Activated naive CD4-positive, alpha-beta T cell treated with anti-CD3 and anti-CD28 coated beads, Interleukin-2, amount 50 U/mL, for 24 hours (primary cell): Measurements from ENCODE around the gene SRSF2.
"Not testable (repeated sequence)": the region's sequence is repeated elsewhere in the genome, so short reads cannot be mapped to it uniquely, and the experiment has no call there.

Experiments used
- H3K27ac Mint-ChIP-seq: one replicate; pipeline ENCODE4 v1.8.0; 2021; ENCODE audit warnings: mild to moderate bottlenecking, mixed read lengths
- H3K27me3 Mint-ChIP-seq: one replicate; pipeline ENCODE4 v1.8.0; 2021; ENCODE audit warnings: mixed read lengths
- H3K36me3 Mint-ChIP-seq: one replicate; pipeline ENCODE4 v1.8.0; 2021; ENCODE audit warnings: mixed read lengths
- H3K4me1 Mint-ChIP-seq: one replicate; pipeline ENCODE4 v1.8.0; 2021; ENCODE audit warnings: mixed read lengths
- H3K4me3 Mint-ChIP-seq: one replicate; pipeline ENCODE4 v1.8.0; 2021; ENCODE audit warnings: mild to moderate bottlenecking, mixed read lengths
- H3K9me3 Mint-ChIP-seq: one replicate; pipeline ENCODE4 v1.8.0; 2021; ENCODE audit warnings: mixed read lengths

SRSF2 gene

DNA sequence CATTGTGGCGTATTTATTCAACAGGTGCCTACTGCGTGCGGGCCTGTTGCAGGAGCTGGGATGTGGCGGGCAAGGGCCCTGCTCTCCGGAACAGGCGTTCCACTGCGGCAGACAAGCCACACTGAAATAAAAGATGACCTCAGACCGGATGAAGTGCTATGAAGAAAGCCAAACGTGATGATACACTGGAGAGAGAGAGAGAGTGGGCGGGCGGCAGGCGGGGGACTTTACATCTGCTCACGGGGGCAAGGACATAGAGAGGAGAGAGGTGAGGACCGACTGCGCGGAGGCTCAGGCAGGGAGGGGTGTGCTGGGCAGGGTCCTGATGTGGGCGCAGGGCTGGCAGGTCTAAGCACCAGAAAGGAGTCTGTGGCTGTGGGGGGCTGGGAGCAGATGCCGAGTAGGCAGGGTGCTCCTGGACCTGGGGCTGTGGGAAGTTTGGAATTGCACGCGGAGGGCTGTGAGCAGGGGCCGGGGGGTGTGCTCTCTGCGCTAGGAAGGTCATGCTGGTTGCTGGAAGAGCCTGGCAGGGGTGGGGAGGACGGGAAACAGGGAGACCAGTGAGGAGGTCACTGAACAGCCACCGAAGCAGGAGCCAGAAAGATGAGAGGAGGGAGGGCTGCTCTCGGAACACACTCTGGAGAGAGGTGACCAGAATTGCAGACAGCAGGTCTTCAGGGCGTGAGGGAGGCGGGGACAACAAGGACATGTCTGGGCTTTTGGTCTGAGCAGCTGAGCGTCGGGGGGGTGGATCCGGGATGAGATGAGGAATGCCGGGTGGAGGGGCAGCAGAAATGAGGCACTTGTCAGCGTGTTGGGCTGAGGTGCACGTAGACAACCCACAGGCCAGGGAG, 36.3 kb downstream of the SRSF2 start:
- H3K4me3 Mint-ChIP-seq, result peak overlapping the region; percentile 33

DNA sequence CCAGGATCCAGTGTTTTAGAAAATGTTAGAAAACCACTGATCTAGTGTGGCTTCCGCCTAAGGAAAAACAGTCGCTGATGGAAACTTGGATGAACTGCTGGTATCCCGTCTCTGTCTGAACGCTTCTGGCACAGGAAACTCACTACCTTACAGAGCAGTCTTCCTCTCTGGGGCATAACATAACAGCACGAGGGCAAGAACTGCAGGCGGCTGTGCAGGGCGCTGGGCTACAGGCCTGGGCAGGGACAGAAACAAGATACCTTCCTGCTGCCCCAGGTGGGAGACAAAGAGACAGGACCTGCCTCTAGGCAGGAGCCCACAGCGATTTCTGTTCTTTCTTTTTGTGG, 36.9 kb downstream of the SRSF2 start:
- Mint-ChIP-seq H3K36me3 (no peaks in the 10 kb centered on the region), H3K4me1 (no peaks in the 10 kb centered on the region), H3K27ac (no peak overlapping the region), H3K27me3 (no peaks in the 10 kb centered on the region), H3K4me3 (no peak overlapping the region), H3K9me3 (no peaks in the 10 kb centered on the region)

More for the DNA sequence above, 36.3 kb downstream of the SRSF2 start:
- H3K36me3 Mint-ChIP-seq, result no peaks in the 10 kb centered on the region
- peak overlapping the region; percentile 46 for H3K27ac Mint-ChIP-seq
- H3K9me3 Mint-ChIP-seq, result no peaks in the 10 kb centered on the region
- H3K27me3 Mint-ChIP-seq, result no peaks in the 10 kb centered on the region
- no peaks in the 10 kb centered on the region for H3K4me1 Mint-ChIP-seq

DNA sequence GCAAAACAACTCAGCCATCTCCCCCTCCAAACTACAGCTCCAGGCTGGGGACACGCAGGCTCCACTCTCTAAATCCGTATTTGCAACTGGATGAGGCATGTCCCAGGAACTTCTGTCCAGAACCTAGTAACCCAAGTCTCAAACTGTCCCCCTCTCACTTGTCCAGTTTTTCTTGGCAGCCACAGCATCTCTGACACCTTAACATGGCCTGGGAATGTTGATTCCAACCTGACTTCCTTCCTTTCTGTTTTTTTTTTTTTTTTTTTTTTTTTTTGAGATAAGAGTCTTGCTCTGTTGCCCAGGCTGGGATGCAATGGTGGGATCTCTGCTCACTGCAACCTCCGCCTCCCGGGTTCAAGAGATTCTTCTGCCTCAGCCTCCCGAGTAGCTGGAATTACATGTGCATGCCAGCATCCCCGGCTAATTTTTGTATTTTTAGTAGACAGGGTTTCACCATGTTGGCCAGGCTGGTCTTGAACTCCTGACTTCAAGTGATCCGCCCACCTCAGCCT, 38.6 kb downstream of the SRSF2 start:
- not testable (repeated sequence) for H3K9me3 Mint-ChIP-seq, H3K27ac Mint-ChIP-seq, H3K27me3 Mint-ChIP-seq, H3K4me1 Mint-ChIP-seq, H3K4me3 Mint-ChIP-seq, H3K36me3 Mint-ChIP-seq

DNA sequence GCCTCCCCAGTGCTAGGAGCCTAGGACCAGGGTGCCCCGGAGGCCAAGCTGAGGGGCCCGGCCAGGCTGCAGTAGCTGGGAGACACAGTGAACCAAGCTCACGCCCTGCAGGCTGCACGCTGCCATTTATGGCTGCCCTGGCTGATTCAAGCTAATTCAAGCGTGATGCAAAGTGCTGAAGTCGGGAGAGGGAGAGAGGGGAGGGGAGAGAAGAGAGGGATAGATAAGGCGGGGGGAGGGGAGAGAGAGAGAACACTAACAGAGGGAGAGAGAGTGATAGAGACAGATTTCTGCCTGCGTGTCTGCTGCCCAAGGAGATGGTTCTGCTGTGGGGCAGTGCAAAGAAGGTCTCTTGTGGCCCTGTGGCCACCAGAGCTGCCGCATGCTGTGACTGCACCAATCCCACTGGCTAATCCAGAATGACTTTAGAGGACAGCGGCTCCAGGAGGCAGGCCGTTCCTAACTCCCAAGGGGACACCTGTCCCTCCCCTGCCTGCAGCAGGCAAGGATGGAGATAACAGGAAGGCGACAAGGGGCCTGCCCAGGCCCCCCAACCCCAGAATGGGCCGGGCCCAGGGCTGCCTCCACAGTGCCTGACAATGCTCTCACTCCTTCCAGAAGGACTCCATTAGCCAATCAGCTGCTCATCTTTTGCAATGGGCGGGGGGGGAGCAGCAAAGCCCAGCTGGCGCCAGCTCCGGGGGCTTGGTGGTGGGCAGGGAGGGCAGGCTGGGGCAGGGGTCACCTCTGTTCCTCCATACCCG, 39.2 kb downstream of the SRSF2 start:
- Mint-ChIP-seq H3K4me1 (no peaks in the 10 kb centered on the region), H3K36me3 (no peaks in the 10 kb centered on the region), H3K4me3 (no peak overlapping the region), H3K27ac (no peak overlapping the region), H3K9me3 (no peaks in the 10 kb centered on the region), H3K27me3 (no peaks in the 10 kb centered on the region)

DNA sequence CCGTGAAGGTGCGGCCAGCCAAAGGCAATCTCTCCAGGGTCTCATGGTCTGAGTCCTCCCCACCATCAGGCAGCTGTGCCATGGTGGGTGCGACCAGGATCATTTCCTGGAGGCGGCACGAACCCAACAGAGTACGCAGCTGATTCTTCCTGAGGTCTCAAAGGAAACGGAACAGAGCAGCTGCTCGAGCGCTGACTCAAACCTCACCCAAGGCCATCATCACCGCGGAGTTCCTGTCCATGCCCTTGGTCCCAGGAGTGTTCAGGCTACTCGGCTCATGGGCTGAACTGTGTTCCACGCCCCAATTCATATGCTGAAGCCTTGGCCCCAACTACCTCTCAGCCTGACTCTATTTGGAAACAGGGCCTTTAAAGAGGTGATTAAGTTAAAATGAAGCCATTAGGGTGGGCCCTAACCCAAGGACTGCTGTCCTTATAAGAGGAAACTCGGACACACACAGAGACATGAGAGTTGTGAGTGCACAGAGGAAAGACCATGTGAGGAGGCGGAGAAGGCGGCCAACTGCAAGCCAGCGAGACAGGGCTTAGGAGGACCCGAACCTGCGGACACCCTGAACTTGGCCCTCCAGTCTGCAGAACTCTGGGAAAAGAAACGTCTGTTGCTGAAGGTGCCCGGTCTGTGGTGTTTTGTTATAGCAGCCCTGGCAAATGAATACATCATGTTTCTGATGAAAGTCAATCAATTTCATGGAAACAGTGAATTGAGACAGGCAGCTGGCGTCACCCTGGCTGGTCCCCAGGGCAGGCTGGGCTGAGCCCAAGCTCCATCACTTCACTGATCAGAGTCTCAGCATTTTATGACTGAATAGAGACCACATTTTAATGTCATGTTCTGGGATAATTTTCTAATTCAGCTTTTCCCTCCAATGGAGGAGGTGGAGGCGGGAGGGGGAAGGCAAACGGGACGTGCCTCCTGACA, 40.1 kb downstream of the SRSF2 start:
- Mint-ChIP-seq H3K4me3 (no peak overlapping the region), H3K4me1 (no peaks in the 10 kb centered on the region), H3K36me3 (no peaks in the 10 kb centered on the region), H3K27me3 (no peaks in the 10 kb centered on the region), H3K27ac (no peak overlapping the region), H3K9me3 (no peaks in the 10 kb centered on the region)

DNA sequence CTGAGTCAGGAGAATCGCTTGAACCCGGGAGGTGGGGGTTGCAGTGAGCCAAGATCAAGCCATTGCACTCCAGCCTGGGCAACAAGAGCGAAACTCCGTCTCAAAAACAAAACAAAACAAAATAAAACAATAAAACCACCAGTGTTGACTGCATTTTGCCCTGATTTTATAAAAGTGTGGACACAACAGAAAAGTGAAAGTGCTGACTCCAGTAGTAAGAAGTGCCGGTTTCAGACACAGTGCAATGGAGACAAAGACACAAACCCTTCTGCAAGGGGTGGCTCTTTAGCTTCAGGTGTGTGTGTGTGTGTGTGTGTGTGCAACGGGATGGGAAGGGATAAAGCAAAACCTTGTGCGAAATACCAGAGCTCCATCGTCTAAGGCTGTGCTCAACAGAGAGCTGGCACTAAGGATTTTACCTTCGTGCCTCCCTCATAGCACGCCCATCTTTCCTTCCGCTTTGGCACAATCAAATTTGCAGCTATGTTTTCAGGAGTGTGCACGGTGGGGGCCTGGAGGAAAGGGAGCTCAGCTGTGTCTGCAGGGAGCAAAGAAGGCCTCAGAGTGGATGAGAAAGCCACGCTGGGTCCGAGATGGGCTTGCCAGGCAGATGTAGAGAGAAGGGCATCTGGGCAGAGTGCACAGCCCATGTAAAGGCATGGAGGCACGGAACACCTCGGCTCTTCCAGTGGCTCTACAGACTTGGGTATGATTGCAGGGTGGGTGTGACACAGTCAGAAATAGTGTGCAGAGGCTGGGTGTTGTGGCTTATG, 41.9 kb downstream of the SRSF2 start:
- H3K4me1 Mint-ChIP-seq, result no peaks in the 10 kb centered on the region
- H3K27ac Mint-ChIP-seq, result no peak overlapping the region
- H3K36me3 Mint-ChIP-seq, result no peaks in the 10 kb centered on the region
- no peaks in the 10 kb centered on the region for H3K9me3 Mint-ChIP-seq
- no peak overlapping the region for H3K4me3 Mint-ChIP-seq
- H3K27me3 Mint-ChIP-seq, result no peaks in the 10 kb centered on the region

DNA sequence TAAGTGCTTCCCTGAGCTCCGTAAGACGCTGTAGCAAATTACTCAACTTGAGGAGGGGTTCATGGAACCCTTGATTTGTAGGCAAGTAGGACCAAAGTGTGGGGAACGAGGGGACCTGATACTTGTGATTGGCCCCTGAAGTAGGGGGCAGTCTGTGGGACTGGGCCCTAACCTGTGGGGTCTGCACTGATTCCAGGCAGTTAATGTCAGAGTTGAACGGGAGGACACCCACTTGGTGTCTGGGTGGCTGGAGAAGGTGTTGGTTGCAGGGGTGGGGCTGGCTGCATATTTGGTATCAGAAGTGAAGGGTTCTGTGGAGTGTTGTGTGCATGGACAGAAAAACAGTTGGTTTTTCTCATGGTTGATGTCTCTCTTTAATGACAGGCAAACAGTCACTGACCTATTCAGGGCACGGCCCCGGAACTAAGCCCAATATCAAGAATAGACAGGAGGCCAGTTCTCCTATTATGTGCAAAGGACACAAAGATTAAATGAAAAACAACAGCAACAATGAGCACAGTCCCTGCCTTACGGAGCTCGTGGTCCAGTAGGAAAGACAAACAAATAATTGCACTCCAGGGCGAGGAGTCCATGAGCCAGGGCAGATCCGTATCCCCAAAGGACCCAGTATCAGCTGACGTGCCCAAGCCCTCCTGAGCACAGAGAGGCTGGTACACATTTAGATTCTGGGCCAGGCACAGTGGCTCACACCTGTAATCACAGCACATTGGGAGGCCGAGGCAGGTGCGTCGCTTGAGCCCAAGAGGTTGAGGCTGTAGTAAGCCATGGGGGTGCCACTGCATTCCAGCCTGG, 45.5 kb downstream of the SRSF2 start:
- Mint-ChIP-seq H3K4me3 (no peak overlapping the region), H3K27ac (no peak overlapping the region), H3K4me1 (no peaks in the 10 kb centered on the region), H3K9me3 (no peaks in the 10 kb centered on the region), H3K27me3 (peaks cover 1% of the 10 kb centered on the region), H3K36me3 (no peaks in the 10 kb centered on the region)

DNA sequence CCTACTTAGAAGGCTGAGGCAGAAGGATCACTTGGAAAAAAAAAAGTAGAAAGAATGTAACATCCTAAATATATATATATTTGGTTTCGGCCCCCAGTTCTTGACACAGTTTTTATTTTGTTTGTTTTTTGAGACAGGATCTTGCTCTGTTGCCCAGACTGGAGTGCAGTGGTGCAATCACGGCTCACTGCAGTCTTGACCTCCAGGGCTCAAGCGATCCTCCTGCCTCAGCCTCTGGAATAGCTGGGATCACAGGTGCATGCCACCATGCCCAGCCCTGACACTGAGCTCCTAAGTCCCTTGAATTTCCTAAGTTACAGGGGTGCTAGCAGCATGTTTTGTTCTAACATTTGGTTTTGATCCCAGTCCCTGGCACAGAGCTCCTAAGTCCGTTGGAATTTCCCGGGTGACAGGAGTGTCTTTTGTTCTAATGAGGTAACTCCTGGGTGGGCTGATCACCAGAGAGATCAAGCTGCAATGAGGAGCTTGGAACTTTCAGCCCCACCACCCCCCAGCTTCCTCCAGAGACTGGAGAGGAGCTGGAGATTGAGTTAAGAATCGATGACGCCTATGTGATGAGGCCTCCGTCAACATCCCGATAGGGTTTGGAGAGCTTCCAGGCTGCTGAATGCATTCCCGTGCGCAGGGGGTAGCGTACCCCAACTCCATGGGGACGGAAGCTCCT, 46.4 kb downstream of the SRSF2 start:
- Mint-ChIP-seq H3K9me3 (no peaks in the 10 kb centered on the region), H3K4me1 (no peaks in the 10 kb centered on the region), H3K27me3 (peaks cover 1% of the 10 kb centered on the region), H3K36me3 (no peaks in the 10 kb centered on the region), H3K27ac (no peak overlapping the region), H3K4me3 (no peak overlapping the region)

DNA sequence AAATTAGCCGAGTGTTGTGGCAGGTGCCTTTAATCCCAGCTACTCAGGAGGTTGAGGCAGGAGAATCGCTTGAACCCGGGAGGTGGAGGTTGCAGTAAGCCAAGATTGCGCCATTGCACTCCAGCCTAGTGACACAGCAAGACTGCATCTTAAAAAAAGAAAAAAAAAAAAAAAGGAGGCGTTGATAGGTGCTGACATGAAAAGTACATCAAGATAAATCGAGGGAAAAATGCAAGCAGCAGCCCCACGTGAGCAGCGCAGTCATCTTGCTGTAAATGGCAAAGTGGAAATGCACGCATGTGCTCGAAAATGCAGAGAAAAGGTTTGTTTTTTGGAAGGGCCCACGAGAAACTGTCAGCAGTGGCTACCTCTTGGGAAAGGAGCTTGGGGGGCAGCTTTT, 47.3 kb downstream of the SRSF2 start:
- Mint-ChIP-seq H3K27ac (no peak overlapping the region), H3K4me3 (no peak overlapping the region), H3K27me3 (peaks cover 1% of the 10 kb centered on the region), H3K4me1 (no peaks in the 10 kb centered on the region), H3K36me3 (no peaks in the 10 kb centered on the region), H3K9me3 (no peaks in the 10 kb centered on the region)

DNA sequence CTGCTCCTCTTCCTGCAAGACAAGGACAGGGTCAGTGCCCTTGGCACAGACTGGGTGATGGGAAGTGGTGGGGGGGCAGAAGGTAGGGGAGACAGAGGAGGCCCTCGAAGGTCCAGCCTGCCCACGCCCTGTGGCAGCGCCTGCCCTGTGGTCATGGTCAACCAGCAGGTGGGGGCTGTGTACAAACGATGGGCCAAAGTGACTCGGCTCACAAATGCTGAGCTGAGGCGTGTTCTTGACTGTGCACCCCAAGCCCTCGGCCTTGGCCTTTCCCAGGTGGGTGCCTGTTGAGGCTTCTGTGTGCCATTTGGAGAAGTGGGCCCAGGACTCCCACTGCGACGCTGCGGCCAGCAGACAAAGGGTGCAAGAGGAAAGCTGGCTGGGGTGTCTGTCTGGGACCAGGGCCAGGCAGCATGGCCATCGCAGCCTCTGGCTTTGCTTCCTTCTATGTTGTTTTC, 48.9 kb downstream of the SRSF2 start:
- H3K4me1 Mint-ChIP-seq, result no peaks in the 10 kb centered on the region

DNA sequence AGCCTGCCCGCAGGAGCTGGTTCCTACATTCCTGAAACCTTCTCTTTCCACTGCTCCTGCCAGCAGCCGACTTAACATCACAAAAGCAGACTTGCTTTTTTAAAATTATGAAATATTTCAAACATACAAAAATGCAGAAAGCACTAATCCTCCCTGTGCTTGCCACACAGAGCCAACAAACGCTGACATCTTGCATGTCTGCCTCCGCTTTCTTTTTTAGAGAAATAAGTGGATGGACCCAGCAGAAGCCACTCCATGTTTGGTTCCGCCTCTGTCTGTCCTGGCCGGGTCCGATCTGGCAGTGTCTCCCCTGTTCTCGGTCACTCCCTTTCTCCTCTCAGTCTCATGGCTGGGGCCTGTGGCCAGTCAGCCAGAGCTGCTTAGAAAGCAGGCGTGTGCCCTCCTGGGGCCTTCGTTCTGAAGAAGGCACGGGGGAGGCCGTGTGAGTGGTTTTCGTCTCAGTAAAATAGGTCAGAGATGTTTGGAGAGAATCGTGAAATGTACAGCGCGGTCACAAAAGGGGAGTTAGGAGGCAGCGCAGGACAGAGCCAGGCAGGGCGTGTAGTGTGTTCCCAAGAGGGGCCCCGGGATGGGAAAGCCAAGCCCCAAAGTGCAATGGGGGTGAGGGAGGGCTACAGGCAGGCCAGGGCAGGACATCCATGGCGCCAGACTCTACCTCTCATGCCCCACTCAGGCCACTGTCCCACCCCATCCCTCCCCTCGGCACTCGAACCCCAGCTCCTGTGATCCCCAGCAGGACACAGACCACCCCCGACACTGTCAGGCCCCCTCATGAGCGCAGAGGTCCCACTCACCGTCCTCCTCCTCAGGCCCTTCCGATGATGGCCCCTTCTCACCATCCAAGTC, 49.6 kb downstream of the SRSF2 start:
- H3K27me3 Mint-ChIP-seq, result peaks cover 1% of the 10 kb centered on the region
- no peak overlapping the region for H3K4me3 Mint-ChIP-seq
- H3K9me3 Mint-ChIP-seq, result no peaks in the 10 kb centered on the region
- no peaks in the 10 kb centered on the region for H3K4me1 Mint-ChIP-seq
- H3K27ac Mint-ChIP-seq, result no peak overlapping the region
- no peaks in the 10 kb centered on the region for H3K36me3 Mint-ChIP-seq

More for the DNA sequence above, 48.9 kb downstream of the SRSF2 start:
- H3K27me3 Mint-ChIP-seq, result peaks cover 1% of the 10 kb centered on the region
- no peak overlapping the region for H3K27ac Mint-ChIP-seq
- H3K4me3 Mint-ChIP-seq, result no peak overlapping the region
- H3K9me3 Mint-ChIP-seq, result no peaks in the 10 kb centered on the region
- no peaks in the 10 kb centered on the region for H3K36me3 Mint-ChIP-seq

DNA sequence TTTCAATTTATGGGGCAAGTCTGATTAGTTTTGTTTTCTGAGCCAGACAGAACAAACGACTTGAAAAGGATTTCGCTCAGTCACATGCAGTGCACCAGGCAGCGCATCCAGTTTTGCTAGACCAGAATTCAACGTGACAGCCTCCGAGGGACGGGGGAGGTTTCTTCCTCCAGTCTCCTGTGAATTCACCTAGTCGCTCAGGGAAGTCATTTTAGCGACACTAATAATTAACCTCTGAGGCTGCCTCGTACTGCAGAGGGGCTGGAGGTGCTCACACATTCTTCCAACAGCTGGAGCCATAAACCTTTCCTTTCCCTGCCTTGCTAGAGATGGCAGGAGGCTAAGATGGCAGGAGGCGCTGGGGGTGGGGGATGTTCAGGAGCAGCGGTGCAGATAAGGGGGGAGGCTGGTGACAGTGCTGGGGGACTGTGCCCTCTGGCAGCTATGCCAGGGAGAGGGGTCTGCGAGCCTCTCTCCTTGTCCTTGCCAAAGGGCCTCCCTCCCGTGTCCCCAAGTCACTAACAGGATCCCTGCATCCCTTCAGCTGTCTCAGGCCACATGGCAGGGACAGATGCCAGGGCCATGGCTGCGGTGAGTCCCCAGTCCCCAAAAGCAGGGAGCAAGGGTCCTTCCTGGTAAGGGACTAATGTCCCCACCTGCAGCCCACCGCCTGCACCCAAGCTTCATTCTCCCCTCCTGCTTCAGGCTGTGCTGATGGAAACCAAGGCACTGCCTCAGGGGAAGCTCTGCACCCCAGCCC, 50.4 kb downstream of the SRSF2 start:
- Mint-ChIP-seq H3K27me3 (peaks cover 1% of the 10 kb centered on the region), H3K9me3 (no peaks in the 10 kb centered on the region), H3K36me3 (no peaks in the 10 kb centered on the region), H3K27ac (no peak overlapping the region), H3K4me1 (no peaks in the 10 kb centered on the region), H3K4me3 (no peak overlapping the region)
